ENCODE measurements around the gene OPN4.

OPN4 gene

DNA sequence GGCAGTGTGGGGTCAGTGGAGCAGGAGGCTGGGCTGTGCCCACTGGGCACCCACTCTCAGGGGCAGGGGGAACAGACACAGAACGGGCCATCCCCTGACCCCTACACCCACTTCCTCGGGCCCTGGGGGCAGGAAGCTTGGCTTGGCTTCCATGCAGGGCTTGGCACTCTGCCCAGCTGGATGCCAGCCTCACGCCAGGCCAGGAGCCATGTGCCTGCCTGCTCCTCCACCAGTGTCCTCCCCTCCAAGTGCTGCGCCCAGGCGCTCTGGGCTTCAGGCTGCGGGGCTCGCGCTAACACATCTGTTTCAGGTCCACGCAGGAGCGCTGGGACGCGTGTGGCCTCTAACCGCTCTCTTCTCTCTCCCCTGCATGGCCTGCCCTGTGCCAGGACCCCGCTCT, 26.7 kb downstream of the OPN4 start:
- DNase-seq: no peak

DNA sequence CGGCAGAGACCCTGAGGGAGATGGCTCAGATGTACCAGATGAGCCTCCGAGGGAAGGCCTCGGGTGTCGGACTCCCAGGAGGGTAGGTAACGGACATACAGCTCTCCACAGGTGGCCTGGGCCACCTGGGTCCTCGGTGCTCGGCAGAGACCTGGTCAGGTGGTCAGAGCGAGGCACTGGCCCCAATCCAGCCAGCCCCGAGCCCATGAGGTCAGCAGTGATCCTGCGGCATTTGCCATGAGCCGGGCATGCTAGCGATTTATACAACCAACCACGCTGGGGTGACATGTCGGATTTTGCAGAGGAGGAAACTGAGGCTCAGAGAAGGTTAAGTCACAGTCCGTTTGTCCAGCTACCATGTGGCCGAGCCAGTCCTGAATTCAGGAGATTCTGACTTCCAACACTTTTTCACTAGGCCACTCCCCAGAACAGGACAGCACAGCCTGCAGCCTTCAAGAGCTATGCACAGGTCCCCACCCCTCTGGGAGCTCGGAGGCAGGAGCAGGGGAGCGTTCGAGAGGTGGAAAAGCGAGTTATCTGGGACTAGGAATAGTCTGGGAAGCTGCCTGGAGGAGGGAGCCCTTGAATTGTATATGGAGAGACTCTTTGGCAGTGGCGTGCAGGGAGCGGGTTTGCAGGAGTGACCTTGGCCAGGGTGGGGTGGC, 27.5 kb downstream of the OPN4 start:
- no peak for DNase-seq

- DNase-seq: no peak
Measured at GRCh38 chr10:86682675-86683074, 28.3 kb downstream of the OPN4 start.

GRCh38 chr10:86684331-86685097, 30.2 kb downstream of the OPN4 start:
- no peak for DNase-seq

GRCh38 chr10:86685416-86685815, 31.1 kb downstream of the OPN4 start:
- no peak for DNase-seq

DNA sequence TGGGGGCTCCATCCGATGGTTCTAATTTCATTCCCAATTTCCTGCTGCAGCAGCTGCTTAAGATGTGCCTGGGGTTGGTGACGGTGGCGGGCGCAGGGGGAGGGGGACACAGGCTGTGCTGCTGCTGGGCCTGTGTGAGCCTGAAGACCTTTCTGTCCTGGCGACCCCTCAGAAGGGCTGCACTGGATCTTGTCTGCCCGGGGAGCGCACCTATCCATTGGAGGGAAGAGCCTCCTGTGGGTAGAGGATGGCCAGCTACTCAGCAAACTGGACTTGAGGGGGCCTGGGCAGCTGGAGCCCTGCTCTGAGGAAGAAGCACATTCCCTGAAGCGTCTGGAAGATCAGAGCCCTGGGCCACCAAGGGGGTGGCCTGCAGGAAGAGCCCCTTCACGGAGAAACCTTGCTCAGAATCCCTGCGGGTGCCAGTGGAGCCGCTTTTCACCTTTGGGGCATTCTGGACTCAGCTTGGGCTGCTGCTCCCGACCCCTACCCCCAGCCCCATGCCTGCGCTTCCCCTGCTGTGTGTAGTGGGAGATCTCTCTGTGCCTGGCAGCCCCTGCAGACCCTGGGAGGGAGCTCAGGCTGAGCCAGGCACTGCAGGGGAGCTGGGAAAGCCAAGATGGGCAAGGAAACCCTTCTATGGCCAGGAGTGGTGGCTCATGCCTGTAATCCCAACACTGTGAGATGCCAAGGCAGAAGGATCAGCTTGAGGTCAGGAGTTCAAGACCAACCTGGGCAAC, 31.7 kb downstream of the OPN4 start:
- no peak for DNase-seq

DNA sequence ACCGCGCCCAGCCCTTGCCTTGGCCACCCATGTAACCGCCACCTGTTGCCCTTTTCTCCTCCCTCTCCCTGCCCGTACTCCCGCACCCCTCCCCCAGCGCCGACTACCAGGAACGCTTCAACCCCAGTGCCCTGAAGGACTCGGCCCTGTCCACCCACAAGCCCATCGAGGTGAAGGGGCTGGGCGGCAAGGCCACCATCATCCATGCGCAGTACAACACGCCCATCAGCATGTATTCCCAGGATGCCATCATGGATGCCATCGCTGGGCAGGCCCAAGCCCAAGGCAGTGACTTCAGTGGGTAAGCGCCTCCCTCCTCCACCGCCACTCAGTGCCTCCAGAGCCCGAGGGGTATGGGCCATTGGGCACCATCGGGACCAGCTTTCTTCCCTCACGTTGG, 32.6 kb downstream of the OPN4 start:
- DNase-seq: no peak

- no peak for DNase-seq
Measured at GRCh38 chr10:86687750-86688149, 33.4 kb downstream of the OPN4 start.

GRCh38 chr10:86688398-86688921, 34.1 kb downstream of the OPN4 start:
- DNase-seq: no peak

DNA sequence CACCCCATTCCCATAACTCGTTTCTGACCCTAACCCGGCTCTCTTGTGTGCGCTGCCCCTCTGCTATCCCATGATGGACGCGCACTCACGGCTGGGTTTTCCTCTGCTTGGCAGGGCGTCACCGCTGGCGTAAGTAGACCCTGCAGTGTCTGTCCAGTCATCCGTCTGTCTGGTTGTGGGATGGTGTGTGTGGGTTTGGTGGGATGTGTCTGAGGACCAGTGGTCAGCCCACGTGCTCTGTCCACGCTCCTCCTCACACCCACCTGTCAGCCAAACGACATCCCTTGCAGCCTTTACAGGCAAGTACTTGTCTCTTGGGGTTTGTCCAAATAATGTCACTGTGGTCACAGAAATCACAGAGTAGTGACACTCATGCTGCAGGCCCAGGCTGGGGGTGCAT, 34.8 kb downstream of the OPN4 start:
- DNase-seq: no peak

DNA sequence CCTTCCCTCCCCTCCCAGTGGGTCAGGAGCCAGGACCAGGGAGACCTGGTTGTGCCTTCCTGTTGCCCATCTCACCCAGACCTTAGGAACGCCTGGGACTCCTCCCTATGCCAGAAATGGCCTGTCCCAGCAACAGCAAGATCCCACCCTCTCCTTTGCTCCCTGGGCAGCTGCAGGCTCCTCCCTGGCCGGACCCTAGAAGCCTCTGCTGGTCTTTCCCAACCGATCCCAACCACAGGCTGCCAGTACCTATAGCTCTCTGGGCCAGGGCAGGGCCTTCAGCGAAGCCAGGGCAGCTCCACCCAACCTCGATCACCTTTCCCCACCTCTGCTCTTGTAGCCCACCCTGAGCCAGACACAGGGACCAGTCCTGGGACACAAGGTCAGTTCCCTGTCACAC, 35.9 kb downstream of the OPN4 start:
- DNase-seq: no peak

DNA sequence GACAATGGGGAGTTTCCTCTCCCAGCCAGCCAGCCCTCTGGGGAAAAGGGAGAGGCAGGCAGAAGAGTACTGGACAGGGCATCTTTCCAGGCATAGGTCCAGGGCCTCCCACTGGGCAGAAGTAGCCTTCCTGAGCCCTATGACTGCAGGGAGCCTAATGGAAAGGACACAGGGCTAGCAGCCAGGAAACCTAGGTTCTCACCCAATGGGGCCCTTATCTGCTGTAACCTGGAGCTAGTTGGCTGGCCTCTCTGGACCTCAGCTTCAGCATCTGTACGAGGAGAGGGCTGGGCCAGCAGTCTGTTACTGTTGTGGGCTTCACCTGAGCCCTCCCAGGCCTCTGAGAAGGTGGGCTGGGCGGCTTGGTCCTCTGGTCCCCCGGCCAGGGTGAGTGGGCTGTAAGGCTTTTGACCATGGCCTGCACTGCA, 36.3 kb downstream of the OPN4 start:
- no peak for DNase-seq

GRCh38 chr10:86691333-86692022, 37.1 kb downstream of the OPN4 start:
- no peak for DNase-seq

GRCh38 chr10:86692023-86692514, 37.7 kb downstream of the OPN4 start:
- DNase-seq: no peak

GRCh38 chr10:86692664-86693063, 38.3 kb downstream of the OPN4 start:
- no peak for DNase-seq

GRCh38 chr10:86693275-86693674, 38.9 kb downstream of the OPN4 start:
- no peak for DNase-seq

DNA sequence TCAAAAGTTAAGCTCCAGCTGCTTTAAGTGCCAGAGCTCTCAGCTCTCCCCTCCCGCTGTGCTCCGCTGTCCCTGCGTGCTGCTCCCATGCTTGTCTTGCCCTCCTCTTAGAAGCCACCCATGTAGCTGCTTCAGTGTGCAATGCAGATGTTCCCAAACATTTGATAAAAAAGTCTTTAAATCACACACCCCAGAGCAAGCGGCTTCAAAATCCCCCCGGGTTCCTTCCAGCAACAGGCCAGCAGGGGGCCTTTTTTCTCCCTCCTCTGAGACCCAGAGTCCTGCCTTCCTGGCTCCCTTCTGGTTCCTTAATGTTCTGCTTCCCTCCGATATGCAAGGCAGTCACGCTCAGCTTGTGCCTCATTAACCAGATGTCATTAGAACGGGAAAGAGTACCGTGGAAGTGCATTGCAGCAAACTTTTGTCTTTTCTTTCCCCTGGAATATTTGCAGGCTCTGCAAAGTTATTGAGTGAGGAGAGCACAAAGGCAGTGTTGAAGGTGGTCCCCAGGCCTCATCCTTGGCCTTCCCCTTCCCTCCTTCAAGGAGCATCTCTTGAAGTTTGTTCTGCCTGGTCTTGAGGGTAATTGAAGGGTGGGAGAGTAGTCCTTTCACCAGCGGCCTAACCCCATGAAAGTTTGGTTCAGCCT, 39.5 kb downstream of the OPN4 start:
- DNase-seq: no peak

DNA sequence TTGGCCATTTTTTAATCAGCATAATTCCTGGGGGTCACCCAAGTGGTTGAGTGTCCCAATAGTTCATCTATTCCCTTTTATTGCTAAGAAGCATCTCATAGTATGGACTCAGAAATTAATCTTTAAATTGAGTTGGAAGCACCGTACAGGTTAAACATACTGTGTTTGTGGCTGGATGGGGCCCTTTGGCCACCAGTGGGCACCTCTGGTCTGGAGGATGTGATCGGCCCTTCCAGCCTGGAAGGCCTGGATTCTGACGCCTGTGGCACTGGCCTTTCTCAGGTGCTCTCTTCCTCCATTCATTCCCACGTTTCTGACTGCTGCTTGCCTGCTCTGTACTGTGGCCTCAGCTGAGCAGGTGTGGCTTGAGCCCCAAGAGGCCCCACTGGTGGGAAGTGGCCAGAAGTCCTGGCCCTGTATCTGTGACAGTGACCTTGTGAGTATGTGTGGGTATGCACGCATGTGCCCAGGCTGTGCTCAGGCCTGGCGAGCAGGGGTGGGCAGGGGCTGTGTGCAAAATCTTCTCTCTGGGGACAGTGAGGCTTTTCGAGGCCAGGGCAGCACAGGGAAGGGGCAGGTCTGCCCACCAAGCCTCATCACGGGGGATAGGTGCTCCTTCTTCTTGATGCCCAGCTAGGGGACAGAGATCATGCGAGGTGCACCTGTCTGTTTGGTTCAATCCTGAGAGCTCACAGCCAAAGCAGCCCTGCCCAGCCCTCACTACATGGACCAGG, 44.0 kb downstream of the OPN4 start:
- DNase-seq: no peak

DNA sequence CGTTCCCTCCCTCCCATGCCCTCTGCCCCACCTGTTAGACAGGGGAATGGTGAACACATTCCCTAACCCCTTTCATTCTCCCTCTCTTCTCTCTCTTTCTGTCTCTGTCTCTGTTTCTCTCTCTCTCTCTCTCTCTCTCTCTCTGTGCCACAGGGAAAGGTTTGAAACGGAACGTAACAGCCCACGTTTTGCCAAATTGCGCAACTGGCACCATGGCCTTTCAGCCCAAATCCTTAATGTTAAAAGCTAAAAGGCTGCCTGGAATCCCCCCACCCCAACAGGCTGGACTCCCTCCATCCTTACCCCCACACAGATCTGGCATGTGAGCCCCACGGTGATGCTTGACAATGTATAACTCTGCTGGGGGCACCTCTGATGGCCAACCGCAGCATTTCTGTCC, 44.8 kb downstream of the OPN4 start:
- no peak for DNase-seq

DNA sequence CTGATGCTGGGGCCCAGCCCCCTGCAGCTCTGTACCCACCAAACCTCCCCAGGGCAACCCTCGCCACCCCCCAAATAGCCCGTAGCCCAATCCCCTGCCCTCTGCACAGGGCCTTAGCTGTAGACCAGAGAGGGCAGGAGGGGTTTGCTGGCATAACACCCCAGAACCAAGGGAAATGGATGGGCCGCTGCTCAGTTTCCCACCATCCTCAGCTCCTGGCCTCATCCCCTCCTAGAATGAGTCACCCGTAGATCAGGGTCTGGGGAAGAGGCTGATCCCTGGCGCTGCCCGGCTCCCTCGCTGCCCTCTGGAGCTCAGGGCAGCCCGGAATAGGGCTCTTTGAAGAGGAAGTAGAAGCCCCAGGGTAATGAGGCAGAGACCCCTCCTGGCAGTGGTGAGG, 45.2 kb downstream of the OPN4 start:
- no peak for DNase-seq

DNA sequence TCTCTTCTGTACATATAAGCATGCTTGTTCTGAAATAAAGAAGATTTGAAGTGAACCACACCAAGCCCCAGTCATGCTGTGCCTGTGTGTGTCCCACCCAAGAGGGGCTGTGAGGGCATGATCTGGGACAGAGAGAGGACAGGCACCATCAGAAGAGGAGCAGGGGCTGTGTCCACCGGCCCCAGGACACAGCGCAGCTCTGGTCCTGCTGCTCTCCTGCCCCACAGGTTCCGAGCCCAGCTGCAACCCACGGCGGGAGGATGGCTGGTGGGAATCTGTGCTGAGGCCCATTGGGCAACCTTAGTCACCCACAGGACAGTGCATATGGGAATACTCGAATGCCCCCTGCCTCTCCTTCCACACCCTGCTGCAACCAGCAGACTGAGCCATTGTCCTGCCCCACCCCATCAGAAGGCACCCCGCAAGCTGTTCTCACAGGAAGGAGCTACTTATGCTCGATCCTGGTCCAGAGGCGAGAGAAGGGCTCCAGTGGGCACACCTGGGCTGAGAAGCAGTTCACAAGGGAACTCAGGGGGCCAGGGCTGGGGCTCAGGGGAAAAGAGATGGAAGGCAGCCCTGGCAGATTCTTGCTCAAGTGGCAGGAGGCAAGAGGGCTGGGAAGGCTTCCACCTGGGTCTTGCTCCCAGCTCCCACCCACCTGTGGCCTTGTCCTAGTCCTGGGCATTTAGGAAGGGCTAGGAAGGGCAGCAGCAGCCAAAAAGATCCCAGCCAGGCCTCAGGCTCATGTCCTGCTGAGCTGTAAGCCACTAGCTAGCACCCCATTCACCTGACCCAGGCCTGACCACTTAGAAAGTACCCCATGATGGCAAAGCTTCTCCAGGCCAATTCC, 45.9 kb downstream of the OPN4 start:
- no peak for DNase-seq

Measured in cortex of kidney (tissue), 1 donor.